ENCODE results near the gene RBM34.
A peak's percentile ranks its signal among the peaks of the same experiment; 100 is the strongest.
"Not testable (repeated sequence)": the region's sequence is repeated elsewhere in the genome, so short reads cannot be mapped to it uniquely, and the experiment has no call there.

Gene RBM34

GRCh38 chr1:235090406-235091069, 70.5 kb downstream of the RBM34 start:
- Histone ChIP-seq H3K36me3 (no peaks in the 10 kb centered on the region), H3K27me3 (no peaks in the 10 kb centered on the region), H3K9me3 (no peaks in the 10 kb centered on the region), H3K27ac (peak overlapping the region in 1 of 2 donors; percentile 15), H3K4me1 (peaks cover 0 to 18% (median 14%) of the 10 kb centered on the region in 4 donors), H3K4me3 (no peak overlapping the region)
- intact Hi-C loops (cut with DNase I; ENCODE audit: low total_unique reads) = loop anchor here (5.0 kb wide), 1 partner anchor 603 kb away; no protein-coding TSS in a partner anchor
- no peak for TF ChIP-seq CTCF (IDR thresholded peaks at IDR 0.05)
- no peak for DNase-seq

GRCh38 chr1:235088907-235089306, 72.1 kb downstream of the RBM34 start:
- no peak for DNase-seq
- Histone ChIP-seq H3K4me3 (no peak overlapping the region), H3K4me1 (peaks cover 0 to 19% (median 15%) of the 10 kb centered on the region in 4 donors), H3K27ac (no peak overlapping the region), H3K9me3 (no peaks in the 10 kb centered on the region), H3K27me3 (no peaks in the 10 kb centered on the region), H3K36me3 (no peaks in the 10 kb centered on the region)
- intact Hi-C loops (cut with DNase I; ENCODE audit: low total_unique reads) = no loop called here
- no peak for TF ChIP-seq CTCF (IDR thresholded peaks at IDR 0.05)

- intact Hi-C loops (cut with DNase I; ENCODE audit: low total_unique reads) = no loop called here
- H3K4me3 ChIP-seq = no peak overlapping the region
- no peak for TF ChIP-seq CTCF (IDR thresholded peaks at IDR 0.05)
- no peak for DNase-seq
- H3K9me3 ChIP-seq = no peaks in the 10 kb centered on the region
- no peak overlapping the region for H3K27ac ChIP-seq
- no peaks in the 10 kb centered on the region for H3K36me3 ChIP-seq
- peaks cover 0 to 19% (median 15%) of the 10 kb centered on the region in 4 donors for H3K4me1 ChIP-seq
- H3K27me3 ChIP-seq = no peaks in the 10 kb centered on the region
Observed at GRCh38 chr1:235088430-235088829, 72.6 kb downstream of the RBM34 start.

- no peak for TF ChIP-seq CTCF (IDR thresholded peaks at IDR 0.05)
- Histone ChIP-seq H3K4me1 (peaks cover 0 to 19% (median 16%) of the 10 kb centered on the region in 4 donors), H3K27ac (no peak overlapping the region), H3K4me3 (no peak overlapping the region), H3K36me3 (no peaks in the 10 kb centered on the region), H3K9me3 (no peaks in the 10 kb centered on the region), H3K27me3 (no peaks in the 10 kb centered on the region)
- DNase-seq = no peak
- intact Hi-C loops (cut with DNase I; ENCODE audit: low total_unique reads) = no loop called here
Observed at GRCh38 chr1:235087906-235088305, 73.1 kb downstream of the RBM34 start.

- H3K4me1 ChIP-seq = peaks cover 0 to 29% (median 23%) of the 10 kb centered on the region in 4 donors
- H3K36me3 ChIP-seq, H3K9me3 ChIP-seq, H3K27ac ChIP-seq, H3K27me3 ChIP-seq, H3K4me3 ChIP-seq: not testable (repeated sequence)
- intact Hi-C loops (cut with DNase I; ENCODE audit: low total_unique reads) = loop anchor here (2.0 kb wide), 1 partner anchor 587 kb away; no protein-coding TSS in a partner anchor
- DNase-seq = peak in 1 of 2 donors; percentile 31
Observed at GRCh38 chr1:235085411-235086117, 75.5 kb downstream of the RBM34 start.

Measured in tibial artery (tissue), 4 donors.